ENCODE results near the gene ERG.

DNA sequence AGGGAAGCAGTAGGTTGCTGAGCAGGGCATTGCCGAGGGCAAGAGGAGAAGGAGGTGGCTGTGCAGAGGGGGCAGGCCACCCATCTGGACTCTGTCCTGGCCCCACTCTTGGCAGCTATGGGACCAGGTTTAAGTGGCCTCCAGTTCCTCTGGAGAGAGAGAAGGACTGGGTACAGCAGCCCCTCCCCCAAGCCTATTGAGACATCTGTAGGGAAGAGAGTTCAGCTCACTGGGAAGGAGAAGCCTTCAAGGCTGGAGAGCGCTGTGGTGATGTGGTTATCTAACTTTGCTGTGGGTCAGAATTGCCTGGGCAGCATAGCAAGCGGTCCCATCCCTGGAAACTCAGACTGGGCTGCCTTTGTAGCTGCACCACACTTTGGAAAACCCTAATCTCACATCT lies 147.6 kb downstream of the ERG start:
- no peak for TF ChIP-seq EP300 (IDR thresholded peaks at IDR 0.05)
- TF ChIP-seq, protein P1, sequence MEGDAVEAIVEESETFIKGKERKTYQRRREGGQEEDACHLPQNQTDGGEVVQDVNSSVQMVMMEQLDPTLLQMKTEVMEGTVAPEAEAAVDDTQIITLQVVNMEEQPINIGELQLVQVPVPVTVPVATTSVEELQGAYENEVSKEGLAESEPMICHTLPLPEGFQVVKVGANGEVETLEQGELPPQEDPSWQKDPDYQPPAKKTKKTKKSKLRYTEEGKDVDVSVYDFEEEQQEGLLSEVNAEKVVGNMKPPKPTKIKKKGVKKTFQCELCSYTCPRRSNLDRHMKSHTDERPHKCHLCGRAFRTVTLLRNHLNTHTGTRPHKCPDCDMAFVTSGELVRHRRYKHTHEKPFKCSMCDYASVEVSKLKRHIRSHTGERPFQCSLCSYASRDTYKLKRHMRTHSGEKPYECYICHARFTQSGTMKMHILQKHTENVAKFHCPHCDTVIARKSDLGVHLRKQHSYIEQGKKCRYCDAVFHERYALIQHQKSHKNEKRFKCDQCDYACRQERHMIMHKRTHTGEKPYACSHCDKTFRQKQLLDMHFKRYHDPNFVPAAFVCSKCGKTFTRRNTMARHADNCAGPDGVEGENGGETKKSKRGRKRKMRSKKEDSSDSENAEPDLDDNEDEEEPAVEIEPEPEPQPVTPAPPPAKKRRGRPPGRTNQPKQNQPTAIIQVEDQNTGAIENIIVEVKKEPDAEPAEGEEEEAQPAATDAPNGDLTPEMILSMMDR (IDR thresholded peaks at IDR 0.05), result no peak

Data from esophagus muscularis mucosa (tissue), 3 donors.